ENCODE data around the gene CHEK2. TPM values are rescaled to one million over a fixed set of nuclear protein-coding genes. Genes with fewer than 3 reads are reported as not detected.
"Not testable (repeated sequence)": the region's sequence is repeated elsewhere in the genome, so short reads cannot be mapped to it uniquely, and the experiment has no call there.

CHEK2 gene
- total and polyA plus RNA-seq, 4 donors, result 8.6 to 11.9 (median 9.5) TPM

- peak overlapping the region; percentile 45 for H3K27ac ChIP-seq (ENCODE audit: low read depth, low read length)
Observed at GRCh38 chr22:28710107-28710506, 31.5 kb downstream of the CHEK2 start.

GRCh38 chr22:28706845-28707244 is 34.8 kb downstream of the CHEK2 start:
- no peak overlapping the region for H3K27ac ChIP-seq (ENCODE audit: low read depth, low read length)
- no peaks in the 10 kb centered on the region for H3K9me3 ChIP-seq (ENCODE audit: control insufficient read depth, insufficient read depth, low read length)
- WGBS (ENCODE audit: insufficient coverage), result 100% methylated on average over 1 of the region's 6 CpGs
- H3K27me3 ChIP-seq (ENCODE audit: control insufficient read depth, insufficient read depth, low read length), result no peaks in the 10 kb centered on the region
- no peak overlapping the region for H3K4me3 ChIP-seq (ENCODE audit: low read depth, low read length)
- H3K36me3 ChIP-seq (ENCODE audit: control insufficient read depth, insufficient read depth, low read length), result no peaks in the 10 kb centered on the region
- no peak for DNase-seq (ENCODE audit: low read depth in 4 of 6, low spot score in 6 of 6)
- no peaks in the 10 kb centered on the region for H3K4me1 ChIP-seq (ENCODE audit: control insufficient read depth, insufficient read depth, low read length)

More at GRCh38 chr22:28710107-28710506, 31.5 kb downstream of the CHEK2 start:
- Histone ChIP-seq H3K9me3 (ENCODE audit: control insufficient read depth, insufficient read depth, low read length) (no peaks in the 10 kb centered on the region), H3K4me3 (ENCODE audit: low read depth, low read length) (no peak overlapping the region), H3K36me3 (ENCODE audit: control insufficient read depth, insufficient read depth, low read length) (no peaks in the 10 kb centered on the region), H3K4me1 (ENCODE audit: control insufficient read depth, insufficient read depth, low read length) (no peaks in the 10 kb centered on the region), H3K27me3 (ENCODE audit: control insufficient read depth, insufficient read depth, low read length) (no peaks in the 10 kb centered on the region)
- no peak for DNase-seq (ENCODE audit: low read depth in 4 of 6, low spot score in 6 of 6)

GRCh38 chr22:28703436-28703835 is 38.2 kb downstream of the CHEK2 start:
- no peak overlapping the region for H3K4me3 ChIP-seq (ENCODE audit: low read depth, low read length)
- H3K4me1 ChIP-seq (ENCODE audit: control insufficient read depth, insufficient read depth, low read length), result no peaks in the 10 kb centered on the region
- DNase-seq (ENCODE audit: low read depth in 4 of 6, low spot score in 6 of 6), result no peak
- no peaks in the 10 kb centered on the region for H3K9me3 ChIP-seq (ENCODE audit: control insufficient read depth, insufficient read depth, low read length)
- no peaks in the 10 kb centered on the region for H3K27me3 ChIP-seq (ENCODE audit: control insufficient read depth, insufficient read depth, low read length)
- H3K36me3 ChIP-seq (ENCODE audit: control insufficient read depth, insufficient read depth, low read length), result no peaks in the 10 kb centered on the region
- no peak overlapping the region for H3K27ac ChIP-seq (ENCODE audit: low read depth, low read length)

- H3K27ac ChIP-seq (ENCODE audit: low read depth, low read length), result no peak overlapping the region
- no peaks in the 10 kb centered on the region for H3K27me3 ChIP-seq (ENCODE audit: control insufficient read depth, insufficient read depth, low read length)
- WGBS (ENCODE audit: insufficient coverage), result no CpG with 5 or more reads among the region's 2 CpGs
- H3K9me3 ChIP-seq (ENCODE audit: control insufficient read depth, insufficient read depth, low read length), result no peaks in the 10 kb centered on the region
- H3K4me3 ChIP-seq (ENCODE audit: low read depth, low read length), result no peak overlapping the region
- no peaks in the 10 kb centered on the region for H3K4me1 ChIP-seq (ENCODE audit: control insufficient read depth, insufficient read depth, low read length)
- no peak for DNase-seq (ENCODE audit: low read depth in 4 of 6, low spot score in 6 of 6)
- no peaks in the 10 kb centered on the region for H3K36me3 ChIP-seq (ENCODE audit: control insufficient read depth, insufficient read depth, low read length)
Observed at GRCh38 chr22:28702891-28703290, 38.7 kb downstream of the CHEK2 start.

GRCh38 chr22:28693041-28693760 is 48.4 kb downstream of the CHEK2 start:
- H3K27me3 ChIP-seq (ENCODE audit: control insufficient read depth, insufficient read depth, low read length); H3K4me3 ChIP-seq (ENCODE audit: low read depth, low read length); H3K4me1 ChIP-seq (ENCODE audit: control insufficient read depth, insufficient read depth, low read length); H3K27ac ChIP-seq (ENCODE audit: low read depth, low read length); DNase-seq (ENCODE audit: low read depth in 4 of 6, low spot score in 6 of 6); H3K9me3 ChIP-seq (ENCODE audit: control insufficient read depth, insufficient read depth, low read length); H3K36me3 ChIP-seq (ENCODE audit: control insufficient read depth, insufficient read depth, low read length): not testable (repeated sequence)
- 90% methylated on average over 4 of the region's 6 CpGs for WGBS (ENCODE audit: insufficient coverage)

- not testable (repeated sequence) for H3K4me1 ChIP-seq (ENCODE audit: control insufficient read depth, insufficient read depth, low read length); H3K27me3 ChIP-seq (ENCODE audit: control insufficient read depth, insufficient read depth, low read length); H3K36me3 ChIP-seq (ENCODE audit: control insufficient read depth, insufficient read depth, low read length); H3K4me3 ChIP-seq (ENCODE audit: low read depth, low read length); DNase-seq (ENCODE audit: low read depth in 4 of 6, low spot score in 6 of 6); H3K27ac ChIP-seq (ENCODE audit: low read depth, low read length); H3K9me3 ChIP-seq (ENCODE audit: control insufficient read depth, insufficient read depth, low read length)
- 100% methylated on average over 2 of the region's 2 CpGs for WGBS (ENCODE audit: insufficient coverage)
Observed at GRCh38 chr22:28689796-28690195, 51.8 kb downstream of the CHEK2 start.

GRCh38 chr22:28682966-28683365 is 58.7 kb downstream of the CHEK2 start:
- not testable (repeated sequence) for DNase-seq (ENCODE audit: low read depth in 4 of 6, low spot score in 6 of 6); H3K4me3 ChIP-seq (ENCODE audit: low read depth, low read length); H3K9me3 ChIP-seq (ENCODE audit: control insufficient read depth, insufficient read depth, low read length); H3K27ac ChIP-seq (ENCODE audit: low read depth, low read length); H3K27me3 ChIP-seq (ENCODE audit: control insufficient read depth, insufficient read depth, low read length); H3K36me3 ChIP-seq (ENCODE audit: control insufficient read depth, insufficient read depth, low read length); H3K4me1 ChIP-seq (ENCODE audit: control insufficient read depth, insufficient read depth, low read length)
- 100% methylated on average over 1 of the region's 4 CpGs for WGBS (ENCODE audit: insufficient coverage)

GRCh38 chr22:28680813-28681490 is 60.7 kb downstream of the CHEK2 start:
- WGBS (ENCODE audit: insufficient coverage), result no CpG with 5 or more reads among the region's 5 CpGs
- not testable (repeated sequence) for H3K27ac ChIP-seq (ENCODE audit: low read depth, low read length); H3K4me1 ChIP-seq (ENCODE audit: control insufficient read depth, insufficient read depth, low read length); H3K4me3 ChIP-seq (ENCODE audit: low read depth, low read length); H3K27me3 ChIP-seq (ENCODE audit: control insufficient read depth, insufficient read depth, low read length); DNase-seq (ENCODE audit: low read depth in 4 of 6, low spot score in 6 of 6); H3K9me3 ChIP-seq (ENCODE audit: control insufficient read depth, insufficient read depth, low read length); H3K36me3 ChIP-seq (ENCODE audit: control insufficient read depth, insufficient read depth, low read length)

GRCh38 chr22:28679611-28680287 is 61.9 kb downstream of the CHEK2 start, which contains the start of gene TTC28:
TSS of gene TTC28 (minus strand) at chr22:28679840. CDS start at chr22:28679723, 117 bp downstream.
- Histone ChIP-seq H3K4me3 (ENCODE audit: low read depth, low read length) (peak within 1 kb of the TSS; percentile 86), H3K27ac (ENCODE audit: low read depth, low read length) (peak within 1 kb of the TSS; percentile 33)
- not testable (repeated sequence) for H3K27me3 ChIP-seq (ENCODE audit: control insufficient read depth, insufficient read depth, low read length); H3K9me3 ChIP-seq (ENCODE audit: control insufficient read depth, insufficient read depth, low read length); H3K4me1 ChIP-seq (ENCODE audit: control insufficient read depth, insufficient read depth, low read length); H3K36me3 ChIP-seq (ENCODE audit: control insufficient read depth, insufficient read depth, low read length)
- DNase-seq (ENCODE audit: low read depth in 4 of 6, low spot score in 6 of 6), result peak; percentile 62 to 97 (median 86)
- WGBS (ENCODE audit: insufficient coverage), result under 1% methylated on average over 95 of the region's 101 CpGs

Data from spinal cord (tissue), 10 donors.